Middle frontal gyrus (tissue), 1 donor: ENCODE measurements around the gene NELFA.

Experiments used
- DNase-seq: peaks from one replicate; pipeline ENCODE4 v3.0.0-alpha.2; 2015; ENCODE audit warnings: low spot score; ENCODE audit errors: extremely low spot score

NELFA gene

DNA sequence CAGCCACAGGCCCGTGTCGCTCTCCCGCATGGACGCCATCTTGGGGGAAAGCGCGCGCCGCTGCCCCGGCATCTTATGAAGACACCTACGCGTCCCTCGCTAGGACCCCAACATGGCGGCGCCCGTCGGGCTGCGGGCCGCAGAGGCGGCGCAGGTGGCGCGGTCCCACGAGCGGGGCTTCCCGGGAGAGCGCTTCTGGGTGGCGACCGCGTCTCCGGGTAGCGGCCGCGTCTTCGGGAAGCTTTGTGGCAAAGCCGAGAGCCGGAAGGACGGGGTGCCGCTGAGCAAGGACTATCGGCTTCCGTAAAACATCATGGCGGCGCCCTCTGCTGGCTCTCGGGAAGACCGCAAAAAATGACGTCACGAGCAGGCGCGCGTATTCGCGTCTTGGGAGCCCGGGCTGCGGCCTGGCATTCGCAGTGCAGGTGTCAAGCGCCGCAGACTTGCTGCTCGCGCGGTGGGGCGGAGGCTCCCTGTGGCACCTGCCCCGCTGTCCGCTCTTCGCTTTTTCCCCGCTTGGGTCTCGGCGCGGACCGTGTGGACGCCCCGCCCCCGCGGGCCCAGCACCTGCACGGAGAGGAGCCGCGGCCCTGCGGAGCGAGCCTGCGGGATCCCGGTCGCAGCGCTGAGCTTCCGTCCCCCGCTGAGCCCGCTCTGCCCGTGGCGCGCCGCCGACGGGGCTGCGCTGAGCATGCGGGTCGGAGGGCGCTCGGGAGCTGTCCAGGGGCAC lies at the start of gene NELFA:
Gene NELFA, minus strand, starts transcription at position 54 of the 730 bp plus-strand sequence. Its CDS starts 15 bp downstream, at position 39.
- peak; percentile 94 for DNase-seq

DNA sequence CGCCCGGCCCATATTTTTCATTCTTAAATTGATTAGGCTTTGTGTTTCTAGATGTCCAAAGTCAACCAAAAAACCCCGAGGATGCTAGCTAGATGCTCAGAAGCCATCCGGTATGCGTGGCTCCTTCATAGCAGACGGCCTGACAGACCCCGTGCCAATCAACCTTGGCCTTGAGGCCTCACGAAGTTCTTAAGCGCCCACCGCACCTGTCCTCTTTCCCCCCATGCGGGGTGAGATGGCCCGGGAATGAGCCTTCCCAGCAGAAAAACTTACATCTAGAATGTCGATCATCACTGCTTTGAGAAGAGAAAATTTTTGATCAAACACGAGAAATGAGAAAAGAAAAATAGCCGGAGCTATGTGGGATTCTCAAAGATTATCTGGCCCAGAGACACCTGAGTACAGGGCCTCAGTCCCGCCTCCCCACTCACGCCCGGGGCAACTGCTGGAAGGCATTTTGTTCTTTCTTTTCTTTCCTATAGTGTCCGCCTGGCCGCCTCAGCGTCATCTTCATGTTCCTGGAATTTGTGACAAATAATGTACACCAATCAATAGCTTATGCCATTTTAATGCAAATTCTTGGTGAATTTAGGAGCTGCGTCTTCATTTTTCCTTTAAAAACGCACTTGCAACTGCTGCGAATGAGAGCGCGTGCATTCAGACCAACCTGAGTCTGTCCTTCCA lies 48.8 kb upstream of the NELFA start:
- DNase-seq = no peak

DNA sequence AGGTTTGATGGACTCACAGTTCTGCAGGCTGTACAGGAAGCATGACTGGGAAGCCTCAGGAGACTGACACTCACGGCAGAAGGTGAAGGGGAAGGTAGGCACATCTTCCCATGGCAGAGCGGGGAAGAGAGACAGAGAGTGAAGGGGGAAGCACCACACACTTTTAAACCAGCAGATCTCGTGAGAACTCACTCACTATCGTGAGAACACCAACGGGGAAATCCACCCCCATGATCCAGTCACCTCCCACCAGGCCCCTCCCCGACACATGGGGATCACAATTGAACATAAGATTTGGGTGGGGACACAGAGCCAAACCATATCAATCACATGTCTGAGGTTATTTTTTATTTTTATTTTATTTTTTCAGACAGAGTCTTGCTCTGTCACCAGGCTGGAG lies 45.4 kb upstream of the NELFA start:
- DNase-seq = no peak

DNA sequence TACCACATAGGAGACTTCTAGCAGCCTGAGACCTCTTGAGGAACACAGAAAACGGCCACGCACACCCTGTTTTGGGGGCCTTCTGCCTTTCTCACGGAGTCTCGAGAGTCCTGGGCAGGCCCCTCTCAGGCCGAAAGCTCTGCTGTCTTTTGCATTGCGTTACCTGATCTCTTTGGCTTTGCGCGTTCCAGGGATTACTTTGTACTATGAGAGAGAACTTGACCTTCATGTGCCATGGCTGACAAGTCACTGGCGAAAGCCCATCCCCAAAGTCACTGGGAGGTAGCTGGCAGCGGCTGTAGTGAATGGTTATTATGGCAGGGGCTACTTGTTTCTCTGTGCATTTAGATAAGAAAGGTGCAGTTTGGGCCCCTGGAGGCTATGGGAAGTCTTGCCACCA lies 42.3 kb upstream of the NELFA start:
- DNase-seq = no peak

DNA sequence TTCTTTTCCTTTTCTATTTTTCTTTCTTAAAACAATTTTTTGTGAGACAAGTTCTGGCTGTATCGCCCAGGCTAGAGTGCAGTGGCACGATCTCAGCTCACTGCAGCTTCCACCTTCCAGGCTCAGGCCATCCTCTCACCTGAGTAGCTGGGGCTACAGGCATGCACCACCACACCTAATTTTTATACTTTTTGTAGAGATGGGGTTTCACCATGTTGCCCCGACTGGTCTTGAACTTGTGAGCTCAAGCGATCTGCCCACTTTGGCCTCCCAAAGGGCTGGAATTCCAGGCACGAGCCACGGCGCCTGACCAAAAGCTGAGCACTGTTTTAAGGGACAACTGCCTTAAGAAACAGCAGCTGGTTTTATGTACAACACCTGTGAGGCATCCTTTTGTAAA lies 41.0 kb upstream of the NELFA start:
- no peak for DNase-seq

DNA sequence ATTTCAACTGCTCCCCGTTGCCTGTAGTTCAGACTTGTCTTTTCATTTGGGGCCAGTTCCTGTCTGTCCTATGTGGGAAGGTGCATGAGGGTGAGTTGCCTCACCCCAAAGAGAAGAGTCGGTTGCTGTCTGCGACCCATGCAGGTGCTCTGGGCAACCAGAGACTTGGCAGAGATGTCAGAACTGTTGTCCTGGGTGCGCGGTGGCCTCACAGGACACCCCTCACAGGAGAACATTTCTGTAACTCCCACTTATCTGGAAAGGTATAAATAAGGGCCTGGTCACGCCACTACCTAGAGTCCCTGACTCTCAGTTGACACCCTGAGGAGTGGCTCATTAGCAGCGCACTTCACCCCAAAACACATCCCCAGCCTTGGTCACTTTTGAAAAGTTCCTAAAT lies 40.6 kb upstream of the NELFA start:
- DNase-seq = no peak

DNA sequence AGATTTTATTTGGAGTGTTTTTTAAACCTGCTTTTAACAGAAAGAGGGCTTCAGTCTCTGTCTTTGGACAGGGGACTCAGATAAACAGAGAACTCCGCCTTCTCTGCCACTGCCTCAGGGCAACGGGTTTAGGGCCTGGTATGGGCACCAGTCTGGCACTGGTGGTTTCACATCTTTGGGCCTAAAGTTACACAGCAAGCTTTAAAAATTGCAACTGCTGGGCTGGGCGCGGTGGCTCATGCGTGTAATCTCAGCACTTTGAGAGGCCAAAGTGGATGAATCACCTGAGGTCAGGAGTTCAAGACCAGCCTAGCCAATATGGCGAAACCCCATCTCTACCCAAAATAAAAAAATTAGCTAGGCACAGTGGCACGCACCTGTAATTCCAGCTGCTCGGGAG lies 40.1 kb upstream of the NELFA start:
- DNase-seq = no peak

DNA sequence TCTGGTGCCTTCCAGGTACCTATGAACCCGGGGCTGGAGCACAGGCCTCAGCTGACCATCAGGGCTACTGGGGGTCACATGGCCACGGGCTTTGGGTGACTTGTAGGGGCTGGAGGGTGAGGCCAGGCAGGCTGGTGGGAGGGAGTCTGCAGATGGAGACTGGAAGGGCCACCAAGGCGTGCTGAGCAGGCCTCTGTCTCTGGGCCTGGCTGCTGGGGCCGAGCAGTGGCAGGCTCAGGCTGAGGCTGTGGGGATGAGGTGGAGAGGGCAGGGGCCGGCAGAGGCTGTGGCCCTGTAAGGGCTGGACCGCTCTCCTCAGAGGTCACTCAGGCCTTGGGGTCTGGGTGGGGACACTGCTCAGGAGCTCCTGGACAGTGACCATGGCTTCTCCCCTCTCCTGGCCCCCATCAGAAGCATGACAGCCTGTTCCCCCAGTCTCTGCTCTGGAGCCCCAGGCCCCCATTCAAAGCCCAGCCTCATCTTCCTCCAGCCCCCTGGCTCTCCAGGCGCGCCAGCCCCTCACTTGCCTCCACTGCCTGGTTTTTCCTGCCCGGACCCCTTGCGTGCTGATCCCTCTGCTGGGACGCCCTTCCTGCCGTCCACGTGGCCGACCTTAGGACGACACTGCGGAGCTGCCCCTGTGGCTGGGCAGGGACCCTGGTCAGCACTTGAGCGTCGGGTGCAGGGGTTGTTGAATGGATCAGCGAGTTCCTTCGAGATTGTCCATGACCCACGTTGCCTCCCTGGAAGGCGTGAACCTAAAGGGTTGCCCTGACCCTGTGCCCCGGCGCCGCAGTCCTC lies 39.2 kb upstream of the NELFA start:
- no peak for DNase-seq

DNA sequence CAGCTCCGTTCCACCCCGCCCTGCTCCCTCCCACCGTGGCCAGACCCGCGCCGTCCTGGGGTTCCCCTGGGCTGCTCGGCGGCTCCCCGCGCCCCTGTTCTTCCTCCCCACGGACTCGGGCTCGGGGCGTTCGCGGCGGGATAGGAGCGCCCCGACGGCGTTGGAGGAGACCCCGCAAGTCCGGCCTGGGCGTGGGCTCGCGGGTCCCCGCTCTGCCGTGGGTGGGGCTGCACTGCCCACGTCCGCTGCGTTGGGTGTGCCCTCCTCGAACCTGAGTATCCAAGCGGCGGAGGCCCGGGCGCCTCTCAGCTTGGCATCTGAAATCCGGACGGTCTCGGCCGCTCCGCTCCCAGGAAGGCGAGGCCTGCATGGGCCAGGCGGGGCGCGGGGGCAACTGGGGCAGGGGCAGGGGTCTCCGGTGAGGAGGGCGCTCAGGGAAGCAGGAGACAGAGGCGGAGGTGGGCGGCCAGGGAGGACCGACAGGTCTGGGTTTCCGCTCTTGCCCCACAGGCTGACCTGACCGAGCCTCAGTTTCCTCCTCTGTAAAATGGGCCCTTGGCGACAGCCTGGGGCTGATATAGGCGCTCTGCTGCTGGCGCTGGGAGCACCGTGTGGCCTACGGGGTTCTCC lies 38.4 kb upstream of the NELFA start:
- DNase-seq = no peak

DNA sequence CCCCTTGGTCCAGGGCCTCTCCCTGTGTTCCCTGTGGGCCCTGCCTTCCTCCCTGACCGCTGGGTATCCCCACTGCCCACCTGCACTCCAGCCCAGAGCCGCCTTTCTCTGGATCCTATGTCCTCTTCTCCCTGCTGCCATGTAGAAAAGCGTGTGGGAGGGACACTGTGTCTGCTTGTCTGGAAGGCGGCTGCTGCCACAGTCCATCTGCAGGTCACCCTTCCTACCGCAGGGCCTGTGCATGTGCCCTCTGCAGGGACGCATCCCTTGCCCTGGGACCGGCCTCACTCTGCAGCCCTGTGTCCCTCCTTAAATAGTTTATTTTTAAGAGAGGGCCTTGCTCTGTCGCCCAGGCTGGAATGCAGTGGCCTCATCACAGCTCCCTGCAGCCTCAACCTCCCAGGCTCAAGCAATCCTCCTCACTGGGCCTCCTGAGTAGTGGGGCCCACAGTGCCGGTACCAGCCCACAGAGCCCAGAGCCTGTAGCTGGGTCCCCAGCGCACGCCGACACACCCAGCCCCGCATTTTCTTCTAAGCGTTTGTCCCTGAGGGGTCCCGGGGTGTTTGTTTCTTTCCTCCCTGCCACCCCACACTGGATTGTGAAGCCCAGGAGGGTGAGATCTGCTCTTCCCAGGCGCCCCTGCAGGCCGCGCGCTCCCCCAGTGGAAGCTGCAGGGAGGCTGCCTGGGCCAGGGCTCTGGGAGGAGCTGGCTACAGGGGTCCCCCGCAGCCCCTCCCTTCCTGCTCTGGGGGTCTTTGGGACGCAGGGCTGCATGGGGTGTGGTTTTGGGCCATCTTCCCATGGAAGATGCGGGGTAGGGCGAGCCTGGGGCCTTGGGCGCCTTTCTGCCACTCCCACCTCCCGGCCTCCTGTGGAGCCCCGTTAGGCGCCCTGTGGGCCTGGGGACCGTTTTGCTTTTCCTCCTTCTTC lies 37.5 kb upstream of the NELFA start:
- no peak for DNase-seq

DNA sequence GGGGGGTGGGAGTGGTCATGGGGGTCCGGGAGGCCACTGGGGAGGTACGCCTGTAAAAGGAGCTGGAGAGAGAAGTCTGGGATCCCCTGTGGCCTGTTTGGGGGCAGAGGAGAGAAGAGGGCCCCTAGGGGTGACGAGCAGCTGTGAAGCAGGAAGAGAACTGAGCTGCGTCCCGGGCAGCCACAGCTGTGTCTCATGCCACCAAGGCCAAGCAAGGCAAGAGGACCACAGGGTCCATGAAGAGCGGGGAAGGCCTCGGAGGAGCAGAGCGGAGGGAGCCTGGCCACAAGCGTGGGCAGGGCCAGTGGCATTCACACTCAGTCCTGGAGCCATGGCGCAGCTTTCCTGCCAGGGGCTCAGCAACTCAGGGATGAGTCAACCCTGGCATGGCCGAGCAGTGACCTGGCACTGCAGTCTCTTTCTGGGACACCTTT lies 36.8 kb upstream of the NELFA start:
- no peak for DNase-seq

DNA sequence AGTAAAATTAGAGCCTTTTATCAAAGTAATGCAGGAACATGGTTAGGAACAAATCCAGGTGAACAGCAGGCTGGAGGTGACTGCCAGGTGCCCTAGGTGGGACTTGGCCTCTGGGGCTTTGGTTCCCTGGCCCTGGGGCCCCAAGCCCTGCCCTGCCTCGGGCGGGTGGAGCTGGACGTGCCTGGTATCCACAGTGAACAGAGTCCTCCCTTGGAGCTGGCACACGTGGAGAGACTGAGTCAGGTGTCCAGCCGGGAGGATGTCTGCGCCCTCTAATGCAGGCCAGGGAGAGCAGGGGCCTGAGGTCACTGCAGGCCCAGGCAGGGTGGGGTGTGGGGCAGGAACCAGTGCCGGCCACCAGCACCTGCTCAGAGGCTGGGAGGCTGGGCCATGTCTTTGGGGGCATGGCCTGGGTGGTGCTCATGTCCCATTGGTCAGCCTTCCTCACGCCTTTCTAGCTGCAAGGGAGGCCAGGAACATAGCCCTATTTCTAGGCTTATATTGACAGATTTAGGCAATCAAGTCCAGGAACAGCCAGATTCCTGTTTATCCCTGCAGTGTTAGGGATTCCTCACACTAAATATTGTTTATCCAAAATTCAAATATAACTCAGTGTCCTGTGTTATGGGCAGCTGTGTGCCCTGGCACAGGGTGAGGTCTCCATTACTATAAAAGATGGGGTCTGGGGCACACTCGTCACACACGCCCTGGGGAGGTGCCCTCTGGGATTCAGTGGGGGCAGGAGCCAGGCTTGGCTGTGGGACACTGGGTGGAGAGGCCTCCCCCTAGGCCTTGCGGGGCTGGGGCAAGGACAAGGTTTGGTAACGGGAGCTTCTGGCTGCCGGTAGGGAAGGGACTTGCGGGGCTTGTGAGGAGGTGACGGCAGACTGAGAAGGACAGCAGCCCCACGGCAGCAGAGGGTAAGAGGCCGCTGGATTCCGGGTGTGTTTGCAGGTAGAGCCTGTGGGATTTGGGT lies 36.1 kb upstream of the NELFA start:
- DNase-seq = no peak

DNA sequence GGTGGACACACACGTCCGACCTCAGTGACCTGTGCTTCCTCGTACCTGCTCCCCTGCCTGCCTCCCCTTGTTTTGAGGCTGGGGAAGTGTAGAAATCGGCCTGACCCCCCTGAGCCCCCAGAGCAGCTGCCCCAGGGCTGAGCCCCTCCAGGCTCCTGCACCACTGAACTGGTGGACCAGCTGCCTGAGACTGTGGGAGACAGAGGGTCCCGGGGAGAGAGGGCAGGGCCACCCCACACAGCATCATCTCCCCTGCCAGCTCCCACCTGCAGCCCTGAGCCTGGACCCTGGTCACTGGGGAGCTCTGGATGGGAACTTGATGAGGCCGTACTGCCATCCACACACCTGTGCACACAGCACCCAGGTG lies 35.3 kb upstream of the NELFA start:
- no peak for DNase-seq

DNA sequence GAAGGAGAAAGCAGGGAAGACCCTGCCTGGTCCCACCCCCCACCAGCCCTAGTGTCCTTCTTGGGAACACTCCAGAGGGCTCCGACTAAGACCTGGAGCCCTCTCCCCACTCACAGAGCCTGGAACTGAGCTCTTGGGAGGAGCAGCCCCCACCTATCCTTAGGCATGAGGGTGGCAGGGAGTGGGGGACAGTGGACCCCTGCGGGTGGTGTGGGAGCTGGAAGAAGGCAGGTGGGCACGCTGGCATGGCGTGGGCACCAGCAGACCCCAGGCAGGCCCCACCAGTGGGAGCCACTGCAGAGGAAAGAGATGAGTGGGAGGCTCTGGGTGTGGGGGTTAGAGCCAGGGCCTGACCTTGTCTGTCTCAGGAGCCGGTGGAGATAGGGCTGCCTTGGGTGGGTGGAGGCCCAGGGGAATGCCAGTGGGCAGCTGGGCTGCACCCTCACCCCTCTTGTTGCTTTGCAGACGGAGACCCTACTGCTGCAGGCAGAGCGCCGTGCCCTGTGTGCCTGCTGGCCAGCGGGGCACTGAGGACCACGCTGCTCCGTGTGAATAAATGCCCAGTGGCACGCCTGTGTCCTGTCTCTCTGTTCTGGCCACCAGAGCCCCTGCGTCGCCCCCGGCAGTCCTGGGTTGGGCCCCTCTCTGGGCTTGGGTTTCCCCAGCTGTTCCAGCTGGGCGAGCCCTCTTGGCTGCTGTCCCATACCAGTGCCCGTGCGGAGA lies 34.8 kb upstream of the NELFA start:
- no peak for DNase-seq

DNA sequence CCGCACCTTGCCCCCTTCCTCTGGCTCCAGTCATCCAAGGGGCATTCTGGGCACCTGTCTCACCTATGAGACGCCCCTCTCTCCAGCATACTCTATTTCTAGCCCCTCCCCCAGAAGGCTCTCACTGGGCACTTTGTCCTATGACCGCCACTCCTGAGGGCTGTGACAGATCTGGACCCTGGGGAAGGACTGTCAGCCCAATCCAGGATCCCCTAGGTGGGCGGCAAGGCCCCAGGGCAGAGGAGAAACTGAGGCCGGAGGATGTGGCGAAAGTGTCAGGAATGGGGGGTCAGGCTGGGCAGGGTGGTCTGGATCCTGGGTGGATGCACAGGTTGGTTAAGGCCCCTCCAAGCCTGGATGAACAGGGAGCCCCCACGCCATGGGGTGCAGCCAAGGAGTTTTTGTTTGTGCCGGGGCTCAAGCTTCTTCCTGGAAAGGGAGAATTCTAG lies 34.2 kb upstream of the NELFA start:
- DNase-seq = no peak

DNA sequence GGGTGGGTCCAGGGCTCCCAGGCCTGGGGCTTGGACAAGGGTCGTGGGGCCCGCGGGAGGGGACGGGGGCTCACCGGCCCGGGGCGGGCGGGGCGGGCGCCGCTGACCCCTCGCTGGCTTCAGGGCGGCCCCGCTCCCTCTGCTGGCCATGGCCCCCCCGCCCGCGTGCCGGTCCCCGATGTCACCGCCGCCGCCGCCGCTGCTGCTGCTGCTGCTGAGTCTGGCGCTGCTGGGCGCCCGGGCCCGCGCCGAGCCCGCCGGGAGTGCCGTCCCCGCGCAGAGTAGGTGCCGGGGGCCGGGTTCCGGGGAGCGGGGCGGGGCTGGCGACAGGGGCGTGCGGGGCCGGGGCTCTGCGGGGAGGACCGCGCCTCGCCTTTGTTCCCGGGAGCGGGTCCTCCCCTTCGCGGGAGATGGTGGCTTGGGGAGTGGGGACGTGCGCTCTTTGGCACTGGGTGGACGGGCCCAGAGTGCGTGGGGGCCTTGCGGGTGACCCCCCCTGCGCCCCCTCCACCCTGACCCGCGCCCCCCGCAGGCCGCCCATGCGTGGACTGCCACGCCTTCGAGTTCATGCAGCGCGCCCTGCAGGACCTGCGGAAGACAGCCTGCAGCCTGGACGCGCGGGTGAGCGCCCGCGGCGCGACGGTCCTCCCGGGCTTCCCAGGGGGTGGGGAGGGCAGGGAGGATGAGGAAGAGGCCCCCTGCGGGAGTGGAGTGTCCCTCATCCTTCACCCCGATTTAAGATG lies 33.6 kb upstream of the NELFA start:
- DNase-seq = no peak

DNA sequence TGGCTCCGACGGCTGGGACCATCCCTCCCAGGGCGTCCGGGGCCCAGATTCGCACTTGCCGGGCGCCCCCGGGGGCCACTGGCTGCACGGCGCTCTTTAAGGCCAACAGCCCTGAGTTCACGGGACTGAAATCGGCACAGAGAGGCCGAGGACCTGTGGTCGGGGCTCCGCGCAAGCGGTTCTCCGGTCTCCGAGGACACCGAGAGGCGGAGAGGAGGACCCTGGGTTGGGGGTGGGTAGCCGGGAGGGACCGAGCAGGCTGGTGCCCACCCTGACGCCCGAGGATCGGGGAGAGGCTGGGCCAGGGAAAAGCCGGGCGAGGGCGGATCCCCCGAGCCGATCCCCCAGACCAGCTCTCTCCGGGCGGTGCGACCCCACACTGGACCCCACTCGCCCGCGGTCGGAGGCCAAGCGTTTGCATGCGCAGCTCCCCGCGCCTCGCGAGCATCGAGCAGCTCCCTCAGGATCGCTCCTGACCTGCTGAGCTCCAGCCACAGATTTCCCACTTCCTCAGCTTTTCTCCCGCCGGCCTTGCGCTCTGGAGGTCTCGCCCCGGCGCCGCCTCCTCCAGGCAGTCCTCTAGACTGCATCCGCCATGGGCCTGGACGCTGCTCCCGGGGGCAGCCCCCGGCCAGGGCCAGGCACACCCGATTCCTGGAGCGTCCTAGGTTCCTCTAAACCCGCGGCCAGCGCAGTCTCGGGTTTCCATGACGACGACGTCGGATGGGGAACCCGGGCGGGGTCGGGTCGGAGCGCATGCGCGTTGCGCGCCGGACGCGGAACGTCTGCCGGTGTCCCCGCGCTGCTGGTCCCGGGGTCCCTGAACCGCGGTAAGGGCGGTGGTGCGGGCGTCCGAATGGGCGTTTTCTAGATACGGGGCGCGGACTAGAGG lies 32.7 kb upstream of the NELFA start:
- DNase-seq = peak; percentile 83
